Esophagus muscularis mucosa (tissue), 3 donors: ENCODE results near the gene TMEM134.

Experiments
- CTCF ChIP-seq, 3 experiments: fragments of 200-600 bp in 2 of 3; fragments of 450-650 bp in 1 of 3; sonication (generic) in 2 of 3; IDR thresholded peaks; one replicate each; pipeline ENCODE4 v1.5.1; 2017 to 2019; ENCODE audit warnings: antibody characterized with exemption in 3 of 3, mild to moderate bottlenecking in 2 of 3, moderate library complexity in 1 of 3
- POLR2A ChIP-seq: fragments of 450-650 bp; IDR thresholded peaks from one replicate; pipeline ENCODE4 v1.6.1; 2017; ENCODE audit warnings: antibody characterized with exemption, moderate library complexity, mild to moderate bottlenecking, low read depth

- TF ChIP-seq CTCF (IDR thresholded peaks at IDR 0.05) = no peak
- no peak for TF ChIP-seq POLR2A
Observed at GRCh38 chr11:67417425-67417824, 51.6 kb downstream of the TMEM134 start.
